Subcutaneous preadipocyte (primary cell): ENCODE results near the gene TRIM51G. TPM values are rescaled to one million over a fixed set of nuclear protein-coding genes. Genes with fewer than 3 reads are reported as not detected.

Experiments used
- total RNA-seq: library from RNA; depleted of rRNA; stranded (reverse); fragments of >200 nt; gene quantifications from 2 replicates; pipeline ENCODE4 v1.2.3, GENCODE V29; 2012

TRIM51G gene
- not detected in 2 replicates for total RNA-seq

GRCh38 chr11:48983785-48984184 is at the start of gene TRIM51G:
TRIM51G (minus strand) TSS chr11:48983885; CDS start chr11:48981695, 2,190 bp downstream.

GRCh38 chr11:49028523-49028922 is 44.8 kb upstream of the TRIM51G start, which contains the start of gene TRIM49B:
TRIM49B (plus strand) TSS chr11:49028823; CDS start chr11:49031600, 2,777 bp downstream.

Other genes starting within 250 kb of the TRIM51G start
- gene TRIM49B, start 44.9 kb upstream of the TRIM51G start, total RNA-seq, result not detected in 2 replicates
- gene TRIM64C, start 75.2 kb upstream of the TRIM51G start, total RNA-seq, result not detected in 2 replicates
- gene FOLH1, start 224.7 kb upstream of the TRIM51G start, total RNA-seq, result 0.20 and 0.73 TPM in 2 replicates